GM21515 (cell line): ENCODE measurements around the gene CGB1.

Experiments
- ATAC-seq: cut with Tn5 transposase; IDR thresholded peaks from one replicate; pipeline ENCODE4 v1.9.1; 2021; ENCODE audit not compliant: unreplicated experiment

CGB1 gene

GRCh38 chr19:48997972-48998371 lies 38.7 kb downstream of the CGB1 start:
- no peak for ATAC-seq

GRCh38 chr19:48994035-48994386 lies 42.7 kb downstream of the CGB1 start:
- no peak for ATAC-seq

GRCh38 chr19:48993175-48994034 lies 43.3 kb downstream of the CGB1 start, which contains the start of the genes GYS1 and RUVBL2:
Gene GYS1, minus strand, starts transcription at chr19:48993309. Its CDS starts 197 bp downstream, at chr19:48993112.
Gene RUVBL2, plus strand, starts transcription at chr19:48993887. Its CDS starts 25 bp downstream, at chr19:48993912.
- ATAC-seq: peak; percentile 84

DNA sequence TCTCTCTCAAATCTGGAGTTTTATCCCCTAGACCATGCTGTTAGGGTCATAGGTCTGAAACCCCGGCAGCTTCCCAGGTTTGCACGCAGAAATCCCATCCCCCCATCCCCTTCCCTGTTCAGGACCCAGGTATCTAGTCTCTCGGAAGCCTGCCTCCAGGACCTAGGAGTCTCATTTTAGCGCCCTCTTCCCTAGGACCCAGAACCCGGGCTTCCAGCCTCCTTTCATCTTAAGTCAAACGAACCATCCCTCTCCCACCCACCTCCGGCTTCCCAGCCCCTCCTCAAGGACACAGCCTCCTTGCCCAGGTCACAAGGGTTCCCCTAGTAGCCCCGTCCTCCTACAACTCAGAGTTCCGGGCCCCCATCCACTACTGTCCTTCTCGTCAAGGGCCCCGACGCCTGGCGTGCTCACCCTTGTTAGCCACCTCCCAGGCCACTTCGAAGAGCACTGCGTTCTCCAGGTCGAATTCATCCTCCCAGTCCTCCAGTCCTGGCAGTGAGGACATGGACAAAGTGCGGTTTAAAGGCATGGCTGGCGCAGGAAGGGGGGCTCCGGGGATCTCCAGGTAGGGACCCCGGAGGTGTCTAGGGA lies 44.0 kb downstream of the CGB1 start:
- ATAC-seq: peak; percentile 8

DNA sequence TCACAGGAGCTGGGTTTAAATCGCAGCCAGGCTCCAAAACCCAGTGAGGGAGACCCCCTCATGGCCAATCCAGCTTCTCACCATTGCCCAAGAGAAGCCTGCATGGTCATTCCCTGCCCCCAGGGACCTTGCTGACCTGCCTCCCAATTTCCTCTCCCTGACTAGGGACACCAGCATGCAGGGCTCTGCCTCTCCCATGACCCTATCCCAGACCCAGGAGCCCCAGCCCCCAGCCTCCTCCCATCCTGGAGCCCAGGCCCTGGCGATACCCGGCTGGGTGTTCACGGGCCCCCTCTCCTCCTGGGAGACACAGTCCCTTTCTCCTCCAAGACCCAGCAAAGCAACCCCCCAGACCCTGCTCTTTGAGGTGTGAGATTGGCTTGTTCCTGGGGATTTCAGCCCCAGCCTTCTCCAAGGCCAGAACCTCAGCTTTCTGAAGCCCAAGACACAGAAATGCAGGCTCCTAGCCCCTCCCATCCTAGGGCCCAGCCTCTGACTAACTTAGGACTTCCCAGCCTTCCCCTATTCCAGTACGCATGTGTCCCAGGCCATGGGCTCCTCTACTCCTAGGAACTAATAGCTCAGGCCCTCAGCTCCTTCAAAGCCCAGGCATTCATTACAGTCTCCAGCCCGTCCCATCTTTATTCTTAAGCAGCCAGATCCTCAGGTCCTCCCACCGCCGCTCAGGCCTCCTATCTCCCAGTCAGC lies 44.7 kb downstream of the CGB1 start:
- no peak for ATAC-seq

- ATAC-seq: no peak
Observed at GRCh38 chr19:48991011-48991609, 45.6 kb downstream of the CGB1 start.

GRCh38 chr19:48990400-48990799 lies 46.3 kb downstream of the CGB1 start:
- ATAC-seq: no peak

DNA sequence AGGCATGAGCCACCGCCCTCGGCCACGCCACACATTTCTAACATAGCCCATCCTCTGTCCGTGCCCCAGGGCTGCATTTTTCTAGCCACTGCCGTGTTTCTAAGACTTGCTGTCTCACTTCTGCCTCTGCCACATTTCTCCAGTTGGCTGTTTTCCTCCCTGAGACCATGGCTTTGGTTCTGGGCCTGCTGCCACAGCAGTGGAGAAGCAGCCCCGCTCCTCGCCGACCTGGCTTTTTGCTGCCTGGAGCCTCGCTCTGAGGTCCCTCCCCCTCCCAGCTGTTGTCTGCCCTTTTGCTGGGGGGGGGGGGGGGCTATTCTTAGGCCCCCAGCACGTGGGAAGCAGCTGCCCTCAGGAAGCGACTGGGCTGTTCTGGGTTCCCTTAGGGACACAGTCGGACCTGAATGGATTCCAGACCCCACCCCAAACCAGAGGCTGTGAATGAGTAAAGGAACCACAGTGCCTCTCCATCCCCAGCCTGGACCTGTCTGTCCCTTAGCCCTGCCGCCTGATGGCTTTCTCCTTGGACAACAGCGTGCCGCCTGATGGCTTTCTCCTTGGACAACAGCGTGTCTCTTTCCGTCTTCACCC lies 46.9 kb downstream of the CGB1 start:
- ATAC-seq: no peak

GRCh38 chr19:48988860-48989259 lies 47.8 kb downstream of the CGB1 start:
- ATAC-seq: no peak

DNA sequence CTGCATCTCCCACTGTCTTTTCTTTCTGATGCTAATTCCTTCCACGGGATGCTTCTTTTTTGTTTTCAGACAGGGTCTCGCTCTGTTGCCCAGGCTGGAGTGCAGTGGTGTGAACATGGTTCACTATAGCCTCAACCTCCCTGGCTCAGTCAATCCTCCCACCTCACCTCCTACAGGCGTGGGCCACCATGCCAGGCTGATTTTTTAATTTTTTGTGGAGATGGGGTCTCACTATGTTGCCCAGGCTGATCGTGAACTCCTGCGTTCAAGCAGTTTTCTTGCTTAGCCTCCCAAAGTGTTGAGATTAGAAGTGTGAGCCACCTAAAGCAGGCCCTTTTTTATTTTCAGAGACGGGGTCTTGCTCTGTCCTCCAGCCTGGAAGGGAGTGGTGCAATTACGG lies 48.4 kb downstream of the CGB1 start:
- no peak for ATAC-seq

DNA sequence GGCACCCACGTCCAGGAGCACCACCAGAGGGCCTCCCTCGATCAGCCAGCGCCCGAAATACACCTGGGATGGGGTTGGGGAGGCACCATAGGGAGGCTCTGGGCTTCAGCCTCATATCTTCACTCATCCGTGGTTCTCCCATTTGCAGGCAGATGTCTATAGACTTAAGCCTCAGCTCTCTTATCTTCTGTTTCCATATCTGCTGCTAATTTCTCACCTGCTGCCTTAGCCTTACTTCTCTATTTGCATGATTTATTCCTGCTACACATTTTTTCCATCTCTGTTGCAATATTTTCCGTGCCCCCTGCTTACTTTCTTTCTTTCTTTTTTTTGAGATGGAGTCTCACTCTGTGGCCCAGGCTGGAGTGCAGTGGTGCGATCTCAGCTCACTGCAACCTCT lies 49.4 kb downstream of the CGB1 start:
- ATAC-seq: no peak

DNA sequence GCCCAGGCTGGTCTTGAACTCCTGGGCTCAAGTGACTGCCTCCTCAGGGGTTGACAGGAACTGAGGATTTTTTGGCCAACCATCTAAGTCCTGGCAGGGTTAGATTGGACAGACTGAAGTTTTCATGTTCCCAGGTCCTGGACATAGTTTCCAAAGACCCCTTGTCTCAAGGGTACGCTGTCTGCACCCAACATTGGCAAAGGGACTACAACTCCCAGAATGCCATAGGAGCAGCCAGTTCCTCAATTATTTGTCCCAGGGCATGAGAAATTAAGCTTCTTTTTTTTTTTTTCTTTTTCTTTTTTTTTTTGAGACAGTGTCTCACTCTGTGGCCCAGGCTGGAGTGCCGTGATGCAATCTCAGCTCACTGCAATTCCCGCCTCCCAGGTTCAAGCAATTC lies 50.5 kb downstream of the CGB1 start:
- ATAC-seq: no peak

- ATAC-seq: no peak
Observed at GRCh38 chr19:48985711-48986110, 51.0 kb downstream of the CGB1 start.
